NB4 (cell line): ENCODE measurements around the gene UPF1.

Experiments used
- DNase-seq: peaks from one replicate; pipeline ENCODE4 v3.0.0; 2010; ENCODE audit warnings: low read depth
- H3K4me3 ChIP-seq: one replicate; pipeline ENCODE4 v1.5.1; 2011; ENCODE audit warnings: mild to moderate bottlenecking, low read depth, low read length, moderate library complexity
- CTCF ChIP-seq: IDR thresholded peaks from one replicate; pipeline ENCODE4 v1.5.1; 2012; ENCODE audit warnings: low read depth, low read length
- MAX ChIP-seq: IDR thresholded peaks from 2 replicates; pipeline ENCODE4 v1.6.1; 2011; ENCODE audit warnings: low read depth, low read length
- MYC ChIP-seq: IDR thresholded peaks from 2 replicates; pipeline ENCODE4 v1.6.1; 2011; ENCODE audit warnings: low read depth, low read length
- POLR2A ChIP-seq: IDR thresholded peaks from 2 replicates; pipeline ENCODE4 v1.6.1; 2011; ENCODE audit warnings: mild to moderate bottlenecking; ENCODE audit not compliant: insufficient read length; ENCODE audit errors: extremely low read depth

Gene UPF1

GRCh38 chr19:18802354-18802753 lies 29.4 kb upstream of the UPF1 start:
- DNase-seq = peak; percentile 34
- H3K4me3 ChIP-seq = no peak overlapping the region
- TF ChIP-seq MAX (no peak), CTCF (no peak), POLR2A (no peak), MYC (no peak)

GRCh38 chr19:18803550-18804138 lies 28.1 kb upstream of the UPF1 start:
- no peak overlapping the region for H3K4me3 ChIP-seq
- DNase-seq = no peak
- TF ChIP-seq POLR2A (no peak), MAX (no peak), MYC (no peak), CTCF (no peak)

GRCh38 chr19:18804139-18804601 lies 27.6 kb upstream of the UPF1 start:
- DNase-seq = no peak
- H3K4me3 ChIP-seq = no peak overlapping the region
- TF ChIP-seq MAX (no peak), CTCF (no peak), POLR2A (no peak), MYC (no peak)

GRCh38 chr19:18804643-18805042 lies 27.1 kb upstream of the UPF1 start:
- no peak for TF ChIP-seq CTCF
- no peak for TF ChIP-seq MAX
- no peak for TF ChIP-seq POLR2A
- TF ChIP-seq MYC = no peak
- H3K4me3 ChIP-seq = no peak overlapping the region
- no peak for DNase-seq

GRCh38 chr19:18807861-18808331 lies 23.9 kb upstream of the UPF1 start:
- no peak overlapping the region for H3K4me3 ChIP-seq
- no peak for TF ChIP-seq CTCF
- no peak for TF ChIP-seq POLR2A
- no peak for DNase-seq
